Vagina (tissue), 2 donors: ENCODE data around the gene MRC2.

Source experiments
- CTCF ChIP-seq, 3 experiments: fragments of 450-650 bp in 2 of 3; fragments of 200-600 bp in 1 of 3; sonication (generic) in 1 of 3; IDR thresholded peaks; one replicate each; pipeline ENCODE4 v1.5.1; 2017 to 2019; ENCODE audit warnings: antibody characterized with exemption in 3 of 3, mild to moderate bottlenecking in 2 of 3, moderate library complexity in 2 of 3
- POLR2A ChIP-seq, 2 donors: fragments of 450-650 bp; IDR thresholded peaks; one replicate each; pipeline ENCODE4 v1.6.1; 2017; ENCODE audit warnings: antibody characterized with exemption in 2 of 2, mild to moderate bottlenecking in 2 of 2, moderate library complexity in 2 of 2
- POLR2AphosphoS5 ChIP-seq, 2 donors: sonication (generic); formaldehyde crosslinking; IDR thresholded peaks; one replicate each; pipeline ENCODE4 v1.9.0; 2017; ENCODE audit warnings: antibody characterized with exemption in 2 of 2, mild to moderate bottlenecking in 2 of 2, low read depth in 1 of 2; ENCODE audit not compliant: insufficient read depth in 1 of 2

GRCh38 chr17:62614142-62614541 is 13.3 kb upstream of the MRC2 start:
- no peak for TF ChIP-seq CTCF (IDR thresholded peaks at IDR 0.05)
- TF ChIP-seq POLR2A (IDR thresholded peaks at IDR 0.05): no peak
- no peak for TF ChIP-seq POLR2AphosphoS5 (IDR thresholded peaks at IDR 0.05; ENCODE audit: insufficient read depth in 1 of 2, low read depth in 1 of 2)
